ENCODE measurements around the gene ZNF385C.
"Not testable (repeated sequence)": the region's sequence is repeated elsewhere in the genome, so short reads cannot be mapped to it uniquely, and the experiment has no call there.

ZNF385C gene

GRCh38 chr17:42027961-42028790 lies 70.1 kb downstream of the ZNF385C start:
- Histone ChIP-seq H3K9me3 (no peaks in the 10 kb centered on the region), H3K36me3 (replicated peaks) (peaks cover 17% of the 10 kb centered on the region), H3K27me3 (ENCODE audit: low read depth) (no peaks in the 10 kb centered on the region), H3K4me3 (no peak overlapping the region), H3K4me1 (no peaks in the 10 kb centered on the region)
- peak in 1 of 2 experiments; percentile 45 for DNase-seq (ENCODE audit: low spot score in 2 of 2)
- in situ Hi-C loops (cut with MboI; ENCODE audit: low sequenced_read_pairs), result loop anchor here (5.0 kb wide), 1 partner anchor 84 kb away; the partner anchor contains the start of gene DHX58

- Histone ChIP-seq H3K4me3 (no peak overlapping the region), H3K36me3 (replicated peaks) (peaks cover 24% of the 10 kb centered on the region), H3K9me3 (no peaks in the 10 kb centered on the region), H3K27me3 (ENCODE audit: low read depth) (no peaks in the 10 kb centered on the region), H3K4me1 (no peaks in the 10 kb centered on the region)
- in situ Hi-C loops (cut with MboI; ENCODE audit: low sequenced_read_pairs), result loop anchor here (5.0 kb wide), 1 partner anchor 85 kb away; the partner anchor contains the start of gene DHX58
- no peak for DNase-seq (ENCODE audit: low spot score in 2 of 2)
Observed at GRCh38 chr17:42027590-42027889, 70.7 kb downstream of the ZNF385C start.

- no peak for DNase-seq (ENCODE audit: low spot score in 2 of 2)
- H3K36me3 ChIP-seq (replicated peaks), result peaks cover 28% of the 10 kb centered on the region
- no peaks in the 10 kb centered on the region for H3K27me3 ChIP-seq (ENCODE audit: low read depth)
- H3K9me3 ChIP-seq, result no peaks in the 10 kb centered on the region
- no peaks in the 10 kb centered on the region for H3K4me1 ChIP-seq
- in situ Hi-C loops (cut with MboI; ENCODE audit: low sequenced_read_pairs), result loop anchor here (5.0 kb wide), 1 partner anchor 85 kb away; the partner anchor contains the start of gene DHX58
- no peak overlapping the region for H3K4me3 ChIP-seq
Observed at GRCh38 chr17:42026857-42027589, 71.2 kb downstream of the ZNF385C start.

- no peak for DNase-seq (ENCODE audit: low spot score in 2 of 2)
- Histone ChIP-seq H3K4me1 (no peaks in the 10 kb centered on the region), H3K36me3 (replicated peaks) (peaks cover 28% of the 10 kb centered on the region), H3K4me3 (no peak overlapping the region), H3K9me3 (no peaks in the 10 kb centered on the region), H3K27me3 (ENCODE audit: low read depth) (no peaks in the 10 kb centered on the region)
- in situ Hi-C loops (cut with MboI; ENCODE audit: low sequenced_read_pairs), result loop anchor here (5.0 kb wide), 1 partner anchor 86 kb away; the partner anchor contains the start of gene DHX58
Observed at GRCh38 chr17:42025936-42026335, 72.3 kb downstream of the ZNF385C start.

GRCh38 chr17:42025191-42025579 lies 73.1 kb downstream of the ZNF385C start:
- H3K4me3 ChIP-seq, result no peak overlapping the region
- in situ Hi-C loops (cut with MboI; ENCODE audit: low sequenced_read_pairs), result loop anchor here (5.0 kb wide), 1 partner anchor 87 kb away; the partner anchor contains the start of gene DHX58
- DNase-seq (ENCODE audit: low spot score in 2 of 2), result no peak

GRCh38 chr17:42023524-42024349 lies 74.5 kb downstream of the ZNF385C start:
- Histone ChIP-seq H3K27me3 (ENCODE audit: low read depth) (no peaks in the 10 kb centered on the region), H3K36me3 (replicated peaks) (peaks cover 28% of the 10 kb centered on the region), H3K4me1 (no peaks in the 10 kb centered on the region), H3K4me3 (no peak overlapping the region), H3K9me3 (no peaks in the 10 kb centered on the region)
- in situ Hi-C loops (cut with MboI; ENCODE audit: low sequenced_read_pairs), result no loop called here
- no peak for DNase-seq (ENCODE audit: low spot score in 2 of 2)

More at GRCh38 chr17:42025191-42025579, 73.1 kb downstream of the ZNF385C start:
- H3K27me3 ChIP-seq (ENCODE audit: low read depth), result no peaks in the 10 kb centered on the region
- H3K4me1 ChIP-seq, result no peaks in the 10 kb centered on the region
- H3K36me3 ChIP-seq (replicated peaks), result peaks cover 28% of the 10 kb centered on the region
- H3K9me3 ChIP-seq, result no peaks in the 10 kb centered on the region

- Histone ChIP-seq H3K4me3 (peak overlapping the region; percentile 86), H3K36me3 (replicated peaks) (peaks cover 28% of the 10 kb centered on the region)
- H3K27me3 ChIP-seq (ENCODE audit: low read depth); H3K9me3 ChIP-seq; in situ Hi-C loops (cut with MboI; ENCODE audit: low sequenced_read_pairs); H3K4me1 ChIP-seq; DNase-seq (ENCODE audit: low spot score in 2 of 2): not testable (repeated sequence)
Observed at GRCh38 chr17:42020845-42021244, 77.4 kb downstream of the ZNF385C start.

- H3K36me3 ChIP-seq (replicated peaks), result peaks cover 25% of the 10 kb centered on the region
- DNase-seq (ENCODE audit: low spot score in 2 of 2), result peak; percentile 87 to 97
- no peaks in the 10 kb centered on the region for H3K27me3 ChIP-seq (ENCODE audit: low read depth)
- H3K4me1 ChIP-seq, result peaks cover 7% of the 10 kb centered on the region
- in situ Hi-C loops (cut with MboI; ENCODE audit: low sequenced_read_pairs), result no loop called here
- H3K4me3 ChIP-seq, result peak within 1 kb of the TSS; percentile 86
- H3K9me3 ChIP-seq, result no peaks in the 10 kb centered on the region
Observed at GRCh38 chr17:42019509-42020404, 78.5 kb downstream of the ZNF385C start, which contains the start of gene NKIRAS2. Gene NKIRAS2 (plus strand): TSS chr17:42020090. CDS start chr17:42021578, 1,488 bp downstream.

GRCh38 chr17:42018988-42019387 lies 79.3 kb downstream of the ZNF385C start:
- Histone ChIP-seq H3K36me3 (replicated peaks) (peaks cover 19% of the 10 kb centered on the region), H3K4me3 (no peak overlapping the region), H3K4me1 (peaks cover 7% of the 10 kb centered on the region), H3K9me3 (no peaks in the 10 kb centered on the region), H3K27me3 (ENCODE audit: low read depth) (no peaks in the 10 kb centered on the region)
- in situ Hi-C loops (cut with MboI; ENCODE audit: low sequenced_read_pairs), result no loop called here
- no peak for DNase-seq (ENCODE audit: low spot score in 2 of 2)

GRCh38 chr17:42018339-42018738 lies 79.9 kb downstream of the ZNF385C start:
- Histone ChIP-seq H3K36me3 (replicated peaks) (peaks cover 13% of the 10 kb centered on the region), H3K4me3 (peak overlapping the region; percentile 91), H3K27me3 (ENCODE audit: low read depth) (no peaks in the 10 kb centered on the region), H3K9me3 (no peaks in the 10 kb centered on the region), H3K4me1 (peaks cover 11% of the 10 kb centered on the region)
- in situ Hi-C loops (cut with MboI; ENCODE audit: low sequenced_read_pairs), result no loop called here
- no peak for DNase-seq (ENCODE audit: low spot score in 2 of 2)

- Histone ChIP-seq H3K4me3 (peak overlapping the region; percentile 91), H3K27me3 (ENCODE audit: low read depth) (no peaks in the 10 kb centered on the region), H3K9me3 (no peaks in the 10 kb centered on the region), H3K4me1 (peaks cover 16% of the 10 kb centered on the region), H3K36me3 (replicated peaks) (peaks cover 8% of the 10 kb centered on the region)
- no peak for DNase-seq (ENCODE audit: low spot score in 2 of 2)
- in situ Hi-C loops (cut with MboI; ENCODE audit: low sequenced_read_pairs), result no loop called here
Observed at GRCh38 chr17:42017866-42018200, 80.4 kb downstream of the ZNF385C start.

GRCh38 chr17:42016941-42017865 lies 81.1 kb downstream of the ZNF385C start, which contains the start of gene DNAJC7:
Gene DNAJC7 (minus strand): TSS chr17:42017439. CDS start chr17:42017416, 23 bp downstream.
- Histone ChIP-seq H3K4me1 (peaks cover 22% of the 10 kb centered on the region), H3K36me3 (replicated peaks) (peaks cover 3% of the 10 kb centered on the region), H3K9me3 (no peaks in the 10 kb centered on the region), H3K4me3 (peak within 1 kb of the TSS; percentile 91), H3K27me3 (ENCODE audit: low read depth) (no peaks in the 10 kb centered on the region)
- in situ Hi-C loops (cut with MboI; ENCODE audit: low sequenced_read_pairs), result no loop called here
- peak; percentile 94 for DNase-seq (ENCODE audit: low spot score in 2 of 2)
